H1 (cell line): ENCODE data around the gene IFI30. TPM values are rescaled to one million over a fixed set of nuclear protein-coding genes. Genes with fewer than 3 reads are reported as not detected.

Source experiments
- CTCF ChIA-PET: fragments of 300-600 bp; sonication (Branson Sonifier 250); formaldehyde crosslinking; loops from one replicate; lab custom pipeline; 2021; ENCODE audit not compliant: partially characterized antibody; lab: Charles Lee
- POLR2A ChIA-PET: fragments of 300-600 bp; sonication (Branson Sonifier 250); formaldehyde crosslinking; loops from one replicate; lab custom pipeline; 2021; ENCODE audit warnings: inconsistent platforms; ENCODE audit not compliant: partially characterized antibody; lab: Charles Lee
- DNase-seq, 2 experiments: peaks; one replicate each; pipeline versions ENCODE4 v3.0.0 to v3.0.0-alpha.2; 2010 to 2022; ENCODE audit warnings: low spot score in 2 of 2, low read depth in 1 of 2, mixed read lengths in 1 of 2
- FAIRE-seq: peaks from 2 replicates; lab custom pipeline; 2011; peaks lifted over from hg19 to GRCh38; lab: Jason Lieb, UNC
- H2AFZ ChIP-seq: 2 replicates; pipeline ENCODE4 v1.8.1; 2012; ENCODE audit warnings: low read length, inconsistent platforms
- H2AK5ac ChIP-seq: 2 replicates; pipeline ENCODE4 v1.6.1; 2013; ENCODE audit warnings: low read depth, low read length
- H2BK120ac ChIP-seq: replicated peaks from 2 replicates; pipeline ENCODE3; 2013; ENCODE audit warnings: low read depth, low read length, inconsistent platforms
- H2BK12ac ChIP-seq: 2 replicates; pipeline ENCODE4 v1.6.1; 2013; ENCODE audit warnings: low read depth, low read length
- H2BK15ac ChIP-seq: 2 replicates; pipeline ENCODE4 v1.6.1; 2013; ENCODE audit warnings: low read length
- H2BK20ac ChIP-seq: 2 replicates; pipeline ENCODE4 v1.6.1; 2013; ENCODE audit warnings: low read length
- H2BK5ac ChIP-seq: 2 replicates; pipeline ENCODE4 v1.6.1; 2013; ENCODE audit warnings: low read depth, low read length
- H3K14ac ChIP-seq: 2 replicates; pipeline ENCODE4 v1.6.1; 2013; ENCODE audit warnings: inconsistent platforms; ENCODE audit not compliant: insufficient read length
- H3K18ac ChIP-seq: 2 replicates; pipeline ENCODE4 v1.6.1; 2013; ENCODE audit warnings: low read length; ENCODE audit errors: extremely low read depth
- H3K23ac ChIP-seq: 2 replicates; pipeline ENCODE4 v1.6.1; 2013; ENCODE audit warnings: inconsistent platforms; ENCODE audit not compliant: insufficient read length
- H3K23me2 ChIP-seq: 2 replicates; pipeline ENCODE4 v1.6.1; 2013; ENCODE audit warnings: low read depth, low read length
- H3K27ac ChIP-seq: 2 replicates; pipeline ENCODE4 v1.6.1; 2011; ENCODE audit warnings: low read depth, low read length, inconsistent platforms
- H3K27me3 ChIP-seq, 4 experiments: replicated peaks in 1 of 4; 1 replicate in 1 of 4; 2 replicates in 3 of 4; pipeline versions ENCODE4 v1.6.1 to v1.8.1; 2011 to 2013; ENCODE audit warnings: low read length in 3 of 4, mild to moderate bottlenecking in 3 of 4, inconsistent platforms in 2 of 4, mixed read lengths in 2 of 4, moderate library complexity in 1 of 4; ENCODE audit not compliant: control insufficient read depth in 3 of 4, insufficient read depth in 3 of 4; ENCODE audit errors: extremely low read depth in 1 of 4
- H3K36me3 ChIP-seq, 4 experiments: 2 replicates each; pipeline versions ENCODE4 v1.6.1 to v1.8.1; 2011 to 2013; ENCODE audit warnings: mild to moderate bottlenecking in 4 of 4, low read length in 3 of 4, moderate library complexity in 2 of 4, control low read depth in 1 of 4, inconsistent platforms in 1 of 4; ENCODE audit not compliant: insufficient read depth in 4 of 4, control insufficient read depth in 2 of 4
- H3K4ac ChIP-seq: replicated peaks from 2 replicates; pipeline ENCODE3; 2013; ENCODE audit warnings: low read length, low read depth, mixed read lengths, inconsistent platforms; ENCODE audit not compliant: insufficient read length
- H3K4me1 ChIP-seq, 4 experiments: replicated peaks in 1 of 4; 1 replicate in 1 of 4; 2 replicates in 3 of 4; pipeline versions ENCODE4 v1.6.1 to v1.8.1; 2011 to 2013; ENCODE audit warnings: low read length in 3 of 4, inconsistent platforms in 2 of 4, mixed read lengths in 1 of 4; ENCODE audit not compliant: insufficient read depth in 4 of 4, control insufficient read depth in 3 of 4
- H3K4me2 ChIP-seq, 2 experiments: 2 replicates each; pipeline versions ENCODE4 v1.6.1 to v1.8.1; 2011 to 2013; ENCODE audit warnings: low read depth in 2 of 2, low read length in 2 of 2, control low read depth in 1 of 2, inconsistent platforms in 1 of 2, mild to moderate bottlenecking in 1 of 2; ENCODE audit not compliant: insufficient read depth in 1 of 2
- H3K4me3 ChIP-seq, 4 experiments: fragments of 200-600, 300-600 bp in 1 of 4; sonication (generic), shearing (Covaris generic), sonication (Bioruptor Twin) in 1 of 4; 2 replicates each; pipeline versions ENCODE4 v1.5.1 to v1.8.1; 2011 to 2016; ENCODE audit warnings: low read length in 4 of 4, low read depth in 3 of 4, control low read depth in 2 of 4, inconsistent platforms in 2 of 4, mild to moderate bottlenecking in 2 of 4, mixed read lengths in 1 of 4, moderate library complexity in 1 of 4; ENCODE audit not compliant: insufficient read depth in 2 of 4; ENCODE audit errors: extremely low read depth in 1 of 4
- H3K56ac ChIP-seq: replicated peaks from 2 replicates; pipeline ENCODE3; 2013; ENCODE audit warnings: low read depth, mild to moderate bottlenecking, mixed read lengths, low read length, inconsistent platforms; ENCODE audit not compliant: insufficient read length
- H3K79me1 ChIP-seq: 2 replicates; pipeline ENCODE4 v1.6.1; 2013; ENCODE audit warnings: low read depth, low read length, control low read depth
- H3K79me2 ChIP-seq, 2 experiments: 2 replicates each; pipeline versions ENCODE4 v1.6.1 to v1.8.1; 2012 to 2013; ENCODE audit warnings: low read length in 2 of 2, mild to moderate bottlenecking in 2 of 2, inconsistent platforms in 1 of 2; ENCODE audit not compliant: insufficient read depth in 2 of 2, control insufficient read depth in 1 of 2
- H3K9ac ChIP-seq, 4 experiments: replicated peaks in 1 of 4; 1 replicate in 1 of 4; 2 replicates in 3 of 4; pipeline versions ENCODE4 v1.6.1 to v1.8.1; 2011 to 2013; ENCODE audit warnings: low read depth in 3 of 4, low read length in 3 of 4, control low read depth in 2 of 4, mild to moderate bottlenecking in 2 of 4, moderate library complexity in 2 of 4, inconsistent platforms in 1 of 4; ENCODE audit errors: extremely low read depth in 1 of 4
- H3K9me3 ChIP-seq, 2 experiments: 2 replicates each; pipeline versions ENCODE4 v1.6.1 to v1.8.1; 2012 to 2013; ENCODE audit warnings: mild to moderate bottlenecking in 2 of 2, moderate library complexity in 2 of 2, control low read depth in 1 of 2, inconsistent platforms in 1 of 2, low read depth in 1 of 2, low read length in 1 of 2, mixed read lengths in 1 of 2; ENCODE audit not compliant: insufficient read depth in 2 of 2
- H4K20me1 ChIP-seq, 2 experiments: replicated peaks in 1 of 2; 2 replicates each; pipeline versions ENCODE3 to v1.8.1; 2011 to 2013; ENCODE audit warnings: inconsistent platforms in 2 of 2, low read length in 2 of 2, mild to moderate bottlenecking in 1 of 2; ENCODE audit not compliant: insufficient read depth in 2 of 2, control insufficient read depth in 1 of 2
- H4K5ac ChIP-seq: 2 replicates; pipeline ENCODE4 v1.6.1; 2013; ENCODE audit warnings: low read length, low read depth, mixed read lengths, inconsistent platforms; ENCODE audit not compliant: insufficient read length
- H4K8ac ChIP-seq: 2 replicates; pipeline ENCODE4 v1.8.0; 2013; ENCODE audit warnings: mild to moderate bottlenecking, moderate library complexity, low read length, inconsistent platforms; ENCODE audit not compliant: insufficient read depth; ENCODE audit errors: extremely low read depth
- H4K91ac ChIP-seq: replicated peaks from 2 replicates; pipeline ENCODE3; 2013; ENCODE audit warnings: low read length, mixed read lengths, inconsistent platforms; ENCODE audit not compliant: insufficient read length
- CBX8 ChIP-seq: fragments of 300-800, 300-1000 bp; sonication (generic); IDR thresholded peaks from 2 replicates; pipeline ENCODE4 v1.7.1; 2016; ENCODE audit warnings: low read depth, low read length, borderline replicate concordance
- CHD1 ChIP-seq: IDR thresholded peaks from 2 replicates; pipeline ENCODE4 v1.6.1; 2012; ENCODE audit warnings: low read depth, low read length, improper control_type of control experiment
- GTF2F1 ChIP-seq: IDR thresholded peaks from 2 replicates; pipeline ENCODE4 v1.6.1; 2012; ENCODE audit warnings: low read depth, low read length, improper control_type of control experiment, borderline replicate concordance
- JUND ChIP-seq: IDR thresholded peaks from 2 replicates; pipeline ENCODE4 v1.6.1; 2011; ENCODE audit warnings: mild to moderate bottlenecking, improper control_type of control experiment, low read length
- KDM4A ChIP-seq: IDR thresholded peaks from one replicate; pipeline ENCODE4 v1.7.1; 2012; ENCODE audit warnings: low read depth, mild to moderate bottlenecking, moderate library complexity, low read length, inconsistent platforms; ENCODE audit not compliant: severe bottlenecking
- POLR2A ChIP-seq, 2 experiments: IDR thresholded peaks; 1 replicate in 1 of 2; 2 replicates in 1 of 2; pipeline ENCODE4 v1.6.1; 2011; ENCODE audit warnings: low read depth in 2 of 2, low read length in 2 of 2, mild to moderate bottlenecking in 2 of 2; ENCODE audit errors: control extremely low read depth in 1 of 2
- POU5F1 ChIP-seq: IDR thresholded peaks from 2 replicates; pipeline ENCODE4 v1.6.1; 2011; ENCODE audit warnings: low read depth, mild to moderate bottlenecking, low read length, moderate library complexity
- RAD21 ChIP-seq, 2 experiments: IDR thresholded peaks in 1 of 2; conservative IDR thresholded peaks in 1 of 2; 2 replicates each; pipeline ENCODE4 v1.6.1; 2011; ENCODE audit warnings: low read depth in 2 of 2, low read length in 2 of 2, improper control_type of control experiment in 1 of 2, inconsistent platforms in 1 of 2, mild to moderate bottlenecking in 1 of 2, moderate library complexity in 1 of 2
- RFX5 ChIP-seq: IDR thresholded peaks from 2 replicates; pipeline ENCODE4 v1.6.1; 2011; ENCODE audit warnings: low read depth, low read length, improper control_type of control experiment, borderline replicate concordance
- RXRA ChIP-seq: IDR thresholded peaks from 2 replicates; pipeline ENCODE4 v1.6.1; 2011; ENCODE audit warnings: low read depth, mild to moderate bottlenecking, low read length, moderate library complexity; ENCODE audit not compliant: insufficient read depth
- SP4 ChIP-seq: IDR thresholded peaks from 2 replicates; pipeline ENCODE4 v1.6.1; 2012; ENCODE audit warnings: low read length, inconsistent platforms
- TBP ChIP-seq: IDR thresholded peaks from 2 replicates; pipeline ENCODE4 v1.6.1; 2011; ENCODE audit warnings: low read depth, low read length, improper control_type of control experiment
- YY1 ChIP-seq: IDR thresholded peaks from 2 replicates; pipeline ENCODE4 v1.6.1; 2011; ENCODE audit warnings: low read depth, mild to moderate bottlenecking, low read length
- polyA plus RNA-seq, 7 experiments: library from polyadenylated mRNA; depleted of rRNA in 3 of 7; stranded (reverse) in 5 of 7; unstranded in 2 of 7; fragments of >200 nt in 5 of 7; fragments of 200-250 nt in 2 of 7; gene quantifications; 1 replicate in 5 of 7; 2 replicates in 1 of 7; 4 replicates in 1 of 7; pipeline versions ENCODE4 v1.2.1 to v1.2.3, GENCODE V29; 2011 to 2013; ENCODE audit warnings: missing spikeins in 2 of 7, mixed read lengths in 2 of 7
- total RNA-seq: library from RNA; stranded (reverse); fragmentation: NEBNext Ultra II Directional; extraction: Animal tissue kit (Norgen Biotek cat#: 25700); gene quantifications from 2 replicates; pipeline ENCODE4 v1.2.1, GENCODE V29; 2021

The IFI30 gene
- total and polyA plus RNA-seq, 2 of the 8 experiments (the other 6 are each of a cell fraction or from before 2014, with no cell fraction given): 28.9 to 62.4 TPM

DNA sequence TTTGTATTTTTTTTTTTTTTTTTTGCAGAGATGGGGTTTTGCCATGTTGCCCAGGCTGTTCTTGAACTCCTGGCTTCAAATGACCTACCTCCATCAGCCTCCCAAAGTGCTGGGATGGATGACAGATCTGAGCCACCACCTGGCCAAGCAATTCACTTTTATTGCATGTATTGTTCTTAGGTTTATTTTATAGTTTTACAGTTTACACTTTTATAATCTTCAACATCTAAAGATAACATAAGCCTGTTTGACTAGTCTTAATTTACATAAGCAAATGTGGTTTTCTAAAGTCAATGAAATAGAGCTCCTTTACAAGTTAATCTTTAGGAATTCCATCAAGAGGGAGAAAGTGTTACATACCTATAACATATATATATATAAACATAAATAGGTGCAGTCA, 9.9 kb downstream of the IFI30 start:
- no peak overlapping the region for H2AFZ ChIP-seq
- no peaks in the 10 kb centered on the region for H3K23me2 ChIP-seq
- no peaks in the 10 kb centered on the region for H3K36me3 ChIP-seq
- H3K18ac ChIP-seq: no peak overlapping the region
- H3K14ac ChIP-seq: no peak overlapping the region
- no peak overlapping the region for H2AK5ac ChIP-seq
- TF ChIP-seq POU5F1 (no peak), GTF2F1 (no peak), JUND (no peak), RFX5 (no peak), CBX8 (no peak), RXRA (no peak), KDM4A (no peak), POLR2A (IDR thresholded peaks at IDR 0.05; ENCODE audit: control extremely low read depth in 1 of 2, low read depth in 2 of 2, low read length in 2 of 2) (no peak), CHD1 (no peak), RAD21 (IDR thresholded peaks at IDR 0.05 in 1 of 2, conservative IDR thresholded peaks at IDR 0.05 in 1 of 2; ENCODE audit: low read depth in 2 of 2, low read length in 2 of 2) (no peak), TBP (no peak), SP4 (no peak), YY1 (no peak)
- FAIRE-seq (no peak), DNase-seq (no peak)
- no peak overlapping the region for H3K4me2 ChIP-seq
- no peak overlapping the region for H4K91ac ChIP-seq
- no peak overlapping the region for H4K5ac ChIP-seq
- no peak overlapping the region for H3K4ac ChIP-seq
- no peaks in the 10 kb centered on the region for H3K79me1 ChIP-seq
- peaks cover 0 to 5% (median 1%) of the 10 kb centered on the region in 4 experiments; a peak in 4 of 7 replicates for H3K4me1 ChIP-seq
- H2BK20ac ChIP-seq: no peak overlapping the region
- no peaks in the 10 kb centered on the region for H3K9me3 ChIP-seq
- H2BK120ac ChIP-seq: no peak overlapping the region
- H2BK15ac ChIP-seq: no peak overlapping the region
- CTCF ChIA-PET: interaction anchor here (0.6 to 4.1 kb wide), 6 partner anchors 8 to 141 kb away, joined by 3 to 20 read pairs (median 4); partner anchors contain the start of gene MPV17L2
- H2BK5ac ChIP-seq: no peak overlapping the region
- H3K56ac ChIP-seq: no peak overlapping the region
- H3K9ac ChIP-seq: no peak overlapping the region
- H3K27ac ChIP-seq: no peak overlapping the region
- POLR2A ChIA-PET: interaction anchor here (0.8 to 1.3 kb wide), 5 partner anchors 9 to 62 kb away, joined by 3 to 7 read pairs (median 4); partner anchors contain the start of gene IFI30
- H3K23ac ChIP-seq: no peak overlapping the region
- no peaks in the 10 kb centered on the region for H3K79me2 ChIP-seq
- H2BK12ac ChIP-seq: no peak overlapping the region
- no peak overlapping the region for H3K4me3 ChIP-seq
- no peaks in the 10 kb centered on the region for H4K20me1 ChIP-seq
- no peaks in the 10 kb centered on the region for H3K27me3 ChIP-seq
- no peak overlapping the region for H4K8ac ChIP-seq
